Measurements from ENCODE around the gene MVB12B.
A peak's percentile ranks its signal among the peaks of the same experiment; 100 is the strongest.

MVB12B gene

GRCh38 chr9:126548312-126548711 lies 221.7 kb downstream of the MVB12B start:
- no peak overlapping the region for H4K8ac ChIP-seq (ENCODE audit: low read depth, low read length)
- H3K4me1 ChIP-seq (ENCODE audit: control insufficient read depth in 1 of 2, insufficient read depth in 2 of 2, low read length in 2 of 2), result no peaks in the 10 kb centered on the region
- peaks cover 2% of the 10 kb centered on the region for H3K79me2 ChIP-seq (ENCODE audit: control insufficient read depth, insufficient read depth, low read length, poor library complexity)
- H3K23ac ChIP-seq (ENCODE audit: low read length), result no peak overlapping the region
- no peak overlapping the region for H3K4me2 ChIP-seq (ENCODE audit: low read length)
- no peak overlapping the region for H2BK12ac ChIP-seq (ENCODE audit: low read length)
- no peak overlapping the region for H3K4ac ChIP-seq (ENCODE audit: low read depth, low read length)
- H3K27ac ChIP-seq (ENCODE audit: low read depth, low read length), result no peak overlapping the region
- no peak overlapping the region for H4K12ac ChIP-seq (ENCODE audit: low read depth, low read length)
- H3K9ac ChIP-seq (ENCODE audit: low read length), result no peak overlapping the region
- H2BK5ac ChIP-seq (ENCODE audit: low read depth, low read length, poor library complexity), result no peak overlapping the region
- no peaks in the 10 kb centered on the region for H3K36me3 ChIP-seq (ENCODE audit: control insufficient read depth in 1 of 2, insufficient read depth in 2 of 2, low read length in 2 of 2)
- no peaks in the 10 kb centered on the region for H3K79me1 ChIP-seq (ENCODE audit: low read length)
- H3K27me3 ChIP-seq (ENCODE audit: insufficient read depth, low read length), result no peaks in the 10 kb centered on the region
- H3K14ac ChIP-seq (ENCODE audit: low read length), result no peak overlapping the region
- no peak overlapping the region for H3K18ac ChIP-seq (ENCODE audit: low read length)
- DNase-seq, result no peak
- no peak overlapping the region for H2AK5ac ChIP-seq (ENCODE audit: low read length)
- no peak overlapping the region for H4K91ac ChIP-seq (ENCODE audit: low read depth, low read length)
- peaks cover 7% of the 10 kb centered on the region for H3K9me3 ChIP-seq (ENCODE audit: insufficient read depth, low read depth, low read length)
- H3K4me3 ChIP-seq (ENCODE audit: low read depth, low read length), result no peak overlapping the region
- H2AFZ ChIP-seq (ENCODE audit: insufficient read depth, low read length, poor library complexity), result no peak overlapping the region
- no peak overlapping the region for H2BK120ac ChIP-seq (ENCODE audit: insufficient read depth, low read length, poor library complexity)
- WGBS (ENCODE audit: extremely low coverage, insufficient coverage, insufficient read length), result no CpG with 5 or more reads among the region's 7 CpGs

GRCh38 chr9:126549246-126550006 lies 222.8 kb downstream of the MVB12B start:
- Histone ChIP-seq H3K4me3 (ENCODE audit: low read depth, low read length) (no peak overlapping the region), H3K4ac (ENCODE audit: low read depth, low read length) (no peak overlapping the region), H2BK12ac (ENCODE audit: low read length) (peak overlapping the region; percentile 58), H3K4me2 (ENCODE audit: low read length) (no peak overlapping the region), H3K4me1 (ENCODE audit: control insufficient read depth in 1 of 2, insufficient read depth in 2 of 2, low read length in 2 of 2) (no peaks in the 10 kb centered on the region), H3K18ac (ENCODE audit: low read length) (no peak overlapping the region), H3K36me3 (ENCODE audit: control insufficient read depth in 1 of 2, insufficient read depth in 2 of 2, low read length in 2 of 2) (no peaks in the 10 kb centered on the region), H2BK5ac (ENCODE audit: low read depth, low read length, poor library complexity) (no peak overlapping the region), H3K14ac (ENCODE audit: low read length) (no peak overlapping the region), H3K23ac (ENCODE audit: low read length) (no peak overlapping the region), H4K12ac (ENCODE audit: low read depth, low read length) (no peak overlapping the region), H3K27me3 (ENCODE audit: insufficient read depth, low read length) (no peaks in the 10 kb centered on the region), H4K8ac (ENCODE audit: low read depth, low read length) (no peak overlapping the region), H3K27ac (ENCODE audit: low read depth, low read length) (no peak overlapping the region), H3K79me1 (ENCODE audit: low read length) (no peaks in the 10 kb centered on the region), H2BK120ac (ENCODE audit: insufficient read depth, low read length, poor library complexity) (no peak overlapping the region), H3K79me2 (ENCODE audit: control insufficient read depth, insufficient read depth, low read length, poor library complexity) (peaks cover 2% of the 10 kb centered on the region), H2AK5ac (ENCODE audit: low read length) (no peak overlapping the region), H4K91ac (ENCODE audit: low read depth, low read length) (no peak overlapping the region), H3K9ac (ENCODE audit: low read length) (no peak overlapping the region), H3K9me3 (ENCODE audit: insufficient read depth, low read depth, low read length) (peaks cover 7% of the 10 kb centered on the region), H2AFZ (ENCODE audit: insufficient read depth, low read length, poor library complexity) (no peak overlapping the region)
- DNase-seq, result no peak
- WGBS (ENCODE audit: extremely low coverage, insufficient coverage, insufficient read length), result no CpG with 5 or more reads among the region's 21 CpGs

GRCh38 chr9:126550891-126551351 lies 224.3 kb downstream of the MVB12B start:
- Histone ChIP-seq H3K9ac (ENCODE audit: low read length) (no peak overlapping the region), H3K4ac (ENCODE audit: low read depth, low read length) (no peak overlapping the region), H3K36me3 (ENCODE audit: control insufficient read depth in 1 of 2, insufficient read depth in 2 of 2, low read length in 2 of 2) (no peaks in the 10 kb centered on the region), H3K4me1 (ENCODE audit: control insufficient read depth in 1 of 2, insufficient read depth in 2 of 2, low read length in 2 of 2) (no peaks in the 10 kb centered on the region), H3K9me3 (ENCODE audit: insufficient read depth, low read depth, low read length) (peaks cover 9% of the 10 kb centered on the region), H2BK5ac (ENCODE audit: low read depth, low read length, poor library complexity) (no peak overlapping the region), H3K18ac (ENCODE audit: low read length) (no peak overlapping the region), H3K14ac (ENCODE audit: low read length) (no peak overlapping the region), H2AK5ac (ENCODE audit: low read length) (no peak overlapping the region), H3K79me1 (ENCODE audit: low read length) (no peaks in the 10 kb centered on the region), H2BK12ac (ENCODE audit: low read length) (no peak overlapping the region), H3K4me2 (ENCODE audit: low read length) (no peak overlapping the region), H4K12ac (ENCODE audit: low read depth, low read length) (no peak overlapping the region), H4K8ac (ENCODE audit: low read depth, low read length) (no peak overlapping the region), H2BK120ac (ENCODE audit: insufficient read depth, low read length, poor library complexity) (no peak overlapping the region), H3K79me2 (ENCODE audit: control insufficient read depth, insufficient read depth, low read length, poor library complexity) (peaks cover 2% of the 10 kb centered on the region), H3K27me3 (ENCODE audit: insufficient read depth, low read length) (no peaks in the 10 kb centered on the region), H3K23ac (ENCODE audit: low read length) (no peak overlapping the region), H2AFZ (ENCODE audit: insufficient read depth, low read length, poor library complexity) (no peak overlapping the region), H3K27ac (ENCODE audit: low read depth, low read length) (no peak overlapping the region), H3K4me3 (ENCODE audit: low read depth, low read length) (no peak overlapping the region), H4K91ac (ENCODE audit: low read depth, low read length) (no peak overlapping the region)
- no CpG with 5 or more reads among the region's 15 CpGs for WGBS (ENCODE audit: extremely low coverage, insufficient coverage, insufficient read length)
- no peak for DNase-seq

GRCh38 chr9:126551812-126552211 lies 225.2 kb downstream of the MVB12B start:
- no peak overlapping the region for H3K9ac ChIP-seq (ENCODE audit: low read length)
- peaks cover 5% of the 10 kb centered on the region for H3K9me3 ChIP-seq (ENCODE audit: insufficient read depth, low read depth, low read length)
- no peaks in the 10 kb centered on the region for H3K36me3 ChIP-seq (ENCODE audit: control insufficient read depth in 1 of 2, insufficient read depth in 2 of 2, low read length in 2 of 2)
- no peak overlapping the region for H2BK5ac ChIP-seq (ENCODE audit: low read depth, low read length, poor library complexity)
- no peak overlapping the region for H2AK5ac ChIP-seq (ENCODE audit: low read length)
- H3K4me1 ChIP-seq (ENCODE audit: control insufficient read depth in 1 of 2, insufficient read depth in 2 of 2, low read length in 2 of 2), result no peaks in the 10 kb centered on the region
- H4K91ac ChIP-seq (ENCODE audit: low read depth, low read length), result no peak overlapping the region
- H2BK12ac ChIP-seq (ENCODE audit: low read length), result no peak overlapping the region
- no peak overlapping the region for H3K23ac ChIP-seq (ENCODE audit: low read length)
- H3K18ac ChIP-seq (ENCODE audit: low read length), result no peak overlapping the region
- no peaks in the 10 kb centered on the region for H3K27me3 ChIP-seq (ENCODE audit: insufficient read depth, low read length)
- H3K79me2 ChIP-seq (ENCODE audit: control insufficient read depth, insufficient read depth, low read length, poor library complexity), result peaks cover 2% of the 10 kb centered on the region
- H2BK120ac ChIP-seq (ENCODE audit: insufficient read depth, low read length, poor library complexity), result no peak overlapping the region
- H3K4me3 ChIP-seq (ENCODE audit: low read depth, low read length), result no peak overlapping the region
- H3K14ac ChIP-seq (ENCODE audit: low read length), result no peak overlapping the region
- no peaks in the 10 kb centered on the region for H3K79me1 ChIP-seq (ENCODE audit: low read length)
- H4K12ac ChIP-seq (ENCODE audit: low read depth, low read length), result no peak overlapping the region
- H4K8ac ChIP-seq (ENCODE audit: low read depth, low read length), result no peak overlapping the region
- no peak overlapping the region for H3K4me2 ChIP-seq (ENCODE audit: low read length)
- H3K4ac ChIP-seq (ENCODE audit: low read depth, low read length), result no peak overlapping the region
- no peak for DNase-seq
- H2AFZ ChIP-seq (ENCODE audit: insufficient read depth, low read length, poor library complexity), result no peak overlapping the region
- no CpG with 5 or more reads among the region's 6 CpGs for WGBS (ENCODE audit: extremely low coverage, insufficient coverage, insufficient read length)
- no peak overlapping the region for H3K27ac ChIP-seq (ENCODE audit: low read depth, low read length)
